A549 (cell line): Measurements from ENCODE around the gene RRAS. TPM values are rescaled to one million over a fixed set of nuclear protein-coding genes. Genes with fewer than 3 reads are reported as not detected.

Source experiments
- ATAC-seq, 2 experiments: fragments of 200-7000 bp in 1 of 2; fragments of >200 bp in 1 of 2; cut with Nextera tagmentation in 1 of 2; cut with Tn5 transposase in 1 of 2; 3 replicates each; pipeline versions ENCODE4 v1.8.0 to v1.9.1; 2018 to 2020; ENCODE audit warnings: mild to moderate bottlenecking in 1 of 2, moderate library complexity in 1 of 2
- CTCF ChIA-PET: fragments of 300-600 bp; sonication (Branson Sonifier 250); formaldehyde crosslinking; extraction: SDS; loops from one replicate; lab custom pipeline; 2021; ENCODE audit warnings: antibody characterized with exemption, inconsistent platforms; lab: Yijun Ruan, JAX
- POLR2A ChIA-PET: fragments of 350-600 bp; formaldehyde crosslinking; extraction: SDS; loops from one replicate; lab custom pipeline; 2021; ENCODE audit warnings: antibody characterized with exemption, inconsistent platforms; lab: Yijun Ruan, JAX
- DNase-seq, 2 experiments: peaks; one replicate each; pipeline versions ENCODE4 v3.0.0 to v3.0.0-alpha.2; 2011 to 2016; ENCODE audit warnings: low read depth in 1 of 2, low spot score in 1 of 2
- FAIRE-seq: peaks from 2 replicates; lab custom pipeline; 2011; peaks lifted over from hg19 to GRCh38; lab: Jason Lieb, UNC
- H3K27ac ChIP-seq, 2 experiments: fragments of >200 bp; sonication (Bioruptor Twin); formaldehyde crosslinking; 3 replicates each; pipeline ENCODE4 v1.5.1; 2016 to 2017
- H3K4me1 ChIP-seq: fragments of >200 bp; sonication (Bioruptor Twin); formaldehyde crosslinking; 3 replicates; pipeline ENCODE4 v1.6.1; 2016
- H3K4me2 ChIP-seq: fragments of >200 bp; sonication (Bioruptor Twin); formaldehyde crosslinking; 3 replicates; pipeline ENCODE4 v1.6.1; 2016
- H3K4me3 ChIP-seq: fragments of >200 bp; sonication (Bioruptor Twin); formaldehyde crosslinking; 3 replicates; pipeline ENCODE4 v1.5.1; 2016
- H3K9me3 ChIP-seq: fragments of >200 bp; sonication (Bioruptor Twin); formaldehyde crosslinking; 3 replicates; pipeline ENCODE4 v1.6.1; 2016
- CBX2 ChIP-seq: fragments of 200-600 bp; sonication (generic); IDR thresholded peaks from 2 replicates; pipeline ENCODE4 v1.6.1; 2016; ENCODE audit warnings: low read depth, mild to moderate bottlenecking, borderline replicate concordance
- CBX8 ChIP-seq: fragments of 200-600 bp; sonication (generic); IDR thresholded peaks from 2 replicates; pipeline ENCODE4 v1.6.1; 2016
- CHD2 ChIP-seq: fragments of 150-350 bp; IDR thresholded peaks from 2 replicates; pipeline ENCODE4 v1.6.1; 2014; ENCODE audit warnings: low read length; ENCODE audit not compliant: partially characterized antibody
- CHD4 ChIP-seq: fragments of 200-600 bp; sonication (generic); IDR thresholded peaks from 2 replicates; pipeline ENCODE4 v1.6.1; 2016; ENCODE audit warnings: antibody characterized with exemption, mild to moderate bottlenecking, borderline replicate concordance
- EHMT2 ChIP-seq: fragments of 200-600 bp; sonication (generic); IDR thresholded peaks from 2 replicates; pipeline ENCODE4 v1.6.1; 2016; ENCODE audit warnings: antibody characterized with exemption, low read depth, mild to moderate bottlenecking, moderate library complexity
- EP300 ChIP-seq, 2 experiments: fragments of >200 bp; sonication (Bioruptor Twin); formaldehyde crosslinking; IDR thresholded peaks; 2 replicates in 1 of 2; 3 replicates in 1 of 2; pipeline ENCODE4 v1.6.1; 2016 to 2017
- ESRRA ChIP-seq: fragments of 150-350 bp; IDR thresholded peaks from 2 replicates; pipeline ENCODE4 v1.6.1; 2014; ENCODE audit warnings: mild to moderate bottlenecking, low read length, borderline replicate concordance
- HDAC2 ChIP-seq: fragments of 200-600 bp; sonication (generic); IDR thresholded peaks from 2 replicates; pipeline ENCODE4 v1.6.1; 2016
- JUNB ChIP-seq: fragments of >200 bp; sonication (Bioruptor Twin); formaldehyde crosslinking; IDR thresholded peaks from 2 replicates; pipeline ENCODE4 v1.6.1; 2016
- KDM1A ChIP-seq: fragments of 200-600 bp; sonication (generic); IDR thresholded peaks from 2 replicates; pipeline ENCODE4 v1.6.1; 2016; ENCODE audit warnings: low read depth, mild to moderate bottlenecking
- MAFK ChIP-seq: fragments of 450-650 bp; IDR thresholded peaks from 2 replicates; pipeline ENCODE4 v1.6.1; 2014; ENCODE audit not compliant: partially characterized antibody
- MAZ ChIP-seq: fragments of 150-350 bp; IDR thresholded peaks from 2 replicates; pipeline ENCODE4 v1.6.1; 2014; ENCODE audit warnings: antibody characterized with exemption, low read depth, low read length, borderline replicate concordance
- MYC ChIP-seq: IDR thresholded peaks from 2 replicates; pipeline ENCODE4 v1.6.1; 2012; ENCODE audit warnings: mild to moderate bottlenecking, inconsistent platforms, low read length, improper control_type of control experiment, borderline replicate concordance
- NFE2L2 ChIP-seq: fragments of 150-350 bp; conservative IDR thresholded peaks from 2 replicates; pipeline ENCODE4 v1.6.1; 2014; ENCODE audit warnings: low read length
- RCOR1 ChIP-seq: fragments of 150-350 bp; IDR thresholded peaks from 2 replicates; pipeline ENCODE4 v1.6.1; 2014; ENCODE audit warnings: antibody characterized with exemption, low read length, low read depth
- RNF2 ChIP-seq: fragments of 200-600 bp; sonication (generic); IDR thresholded peaks from 2 replicates; pipeline ENCODE4 v1.6.1; 2016; ENCODE audit warnings: low read depth, mild to moderate bottlenecking, antibody characterized with exemption, moderate library complexity, borderline replicate concordance
- TFCP2L1 ChIP-seq: fragments of 250-450 bp; sonication (Bioruptor Pico); IDR thresholded peaks from 2 replicates; pipeline ENCODE4 v1.5.0; 2021; ENCODE audit warnings: mild to moderate bottlenecking
- ZSCAN20 ChIP-seq: fragments of 250-450 bp; sonication (Bioruptor Pico); IDR thresholded peaks from 2 replicates; pipeline ENCODE4 v1.8.0; 2022; ENCODE audit warnings: mild to moderate bottlenecking, moderate library complexity
- WGBS: methylation state at CpG from one replicate; pipeline ENCODE4 v1.1.6; 2017; ENCODE audit errors: missing lambda C conversion rate; 5-methylcytosine and 5-hydroxymethylcytosine counted together
- polyA plus RNA-seq, 4 experiments: library from polyadenylated mRNA; depleted of rRNA in 3 of 4; stranded (reverse); fragments of >200 nt; fragmentation: RNase III in 1 of 4; extraction: RNeasy Plus Mini Kit Qiagen cat#74134 plus additional on column Dnase treatment in 1 of 4; gene quantifications; 2 replicates in 3 of 4; 3 replicates in 1 of 4; pipeline ENCODE4 v1.2.3, GENCODE V29; 2011 to 2017
- TF ChIP-seq, protein P1 (sequence below): IDR thresholded peaks from 2 replicates; pipeline ENCODE4 v1.6.1; 2012
- TF ChIP-seq, protein P2 (sequence below): fragments of 150-350 bp; IDR thresholded peaks from 2 replicates; pipeline ENCODE4 v1.6.1; 2014; ENCODE audit warnings: low read depth, mild to moderate bottlenecking, low read length
- TF ChIP-seq, protein P3 (sequence below): IDR thresholded peaks from 2 replicates; pipeline ENCODE4 v1.6.1; 2012
- TF ChIP-seq, protein P4 (sequence below): fragments of 250-450 bp; sonication (Bioruptor Pico); IDR thresholded peaks from 2 replicates; pipeline ENCODE4 v1.5.0; 2021; ENCODE audit warnings: mild to moderate bottlenecking, moderate library complexity, borderline replicate concordance

RRAS gene
- polyA plus RNA-seq, 2 of the 4 experiments (the other 2 are of a cell fraction), result 47.6 to 49.2 TPM

DNA sequence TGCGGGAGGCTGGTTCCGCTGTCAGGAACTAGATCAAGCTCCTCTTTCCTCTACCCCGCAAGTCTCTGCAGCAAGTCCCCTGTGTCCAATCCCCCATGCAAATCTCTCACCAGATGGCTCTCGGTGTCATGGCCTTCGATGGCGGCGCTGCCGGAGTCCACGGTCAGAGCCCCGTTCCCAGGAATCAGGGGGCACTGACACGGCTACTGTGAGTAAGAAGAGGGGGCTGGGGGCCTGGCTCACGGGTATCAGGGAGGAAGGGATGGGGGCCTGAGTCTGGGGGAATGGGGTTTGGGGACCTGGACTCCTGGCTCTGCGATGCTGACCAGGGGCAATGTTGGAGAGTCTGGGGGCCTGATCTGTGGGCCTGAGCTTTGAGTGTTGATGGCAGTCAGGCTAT lies 6.1 kb upstream of the RRAS start:
- FAIRE-seq, result no peak
- CTCF ChIA-PET, result interaction anchor here (0.7 to 12.4 kb wide), 8 partner anchors 14 to 143 kb away, joined by 3 to 134 read pairs (median 6); partner anchors contain the start of genes BCL2L12, IRF3 and PRMT1
- 94% methylated on average over 12 of the region's 13 CpGs for WGBS
- Histone ChIP-seq H3K27ac (no peak overlapping the region), H3K9me3 (no peaks in the 10 kb centered on the region), H3K4me3 (no peak overlapping the region), H3K4me2 (no peak overlapping the region), H3K4me1 (peaks cover 17% of the 10 kb centered on the region)
- DNase-seq, result no peak
- POLR2A ChIA-PET, result no interaction called here
- TF ChIP-seq, protein P1, sequence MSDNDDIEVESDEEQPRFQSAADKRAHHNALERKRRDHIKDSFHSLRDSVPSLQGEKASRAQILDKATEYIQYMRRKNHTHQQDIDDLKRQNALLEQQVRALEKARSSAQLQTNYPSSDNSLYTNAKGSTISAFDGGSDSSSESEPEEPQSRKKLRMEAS, result no peak
- TF ChIP-seq EP300 (IDR thresholded peaks at IDR 0.05), result no peak
- TF ChIP-seq ESRRA, result no peak
- TF ChIP-seq, protein P2, sequence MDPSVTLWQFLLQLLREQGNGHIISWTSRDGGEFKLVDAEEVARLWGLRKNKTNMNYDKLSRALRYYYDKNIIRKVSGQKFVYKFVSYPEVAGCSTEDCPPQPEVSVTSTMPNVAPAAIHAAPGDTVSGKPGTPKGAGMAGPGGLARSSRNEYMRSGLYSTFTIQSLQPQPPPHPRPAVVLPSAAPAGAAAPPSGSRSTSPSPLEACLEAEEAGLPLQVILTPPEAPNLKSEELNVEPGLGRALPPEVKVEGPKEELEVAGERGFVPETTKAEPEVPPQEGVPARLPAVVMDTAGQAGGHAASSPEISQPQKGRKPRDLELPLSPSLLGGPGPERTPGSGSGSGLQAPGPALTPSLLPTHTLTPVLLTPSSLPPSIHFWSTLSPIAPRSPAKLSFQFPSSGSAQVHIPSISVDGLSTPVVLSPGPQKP, result no peak
- no peak for TF ChIP-seq MAZ
- no peak for ATAC-seq

DNA sequence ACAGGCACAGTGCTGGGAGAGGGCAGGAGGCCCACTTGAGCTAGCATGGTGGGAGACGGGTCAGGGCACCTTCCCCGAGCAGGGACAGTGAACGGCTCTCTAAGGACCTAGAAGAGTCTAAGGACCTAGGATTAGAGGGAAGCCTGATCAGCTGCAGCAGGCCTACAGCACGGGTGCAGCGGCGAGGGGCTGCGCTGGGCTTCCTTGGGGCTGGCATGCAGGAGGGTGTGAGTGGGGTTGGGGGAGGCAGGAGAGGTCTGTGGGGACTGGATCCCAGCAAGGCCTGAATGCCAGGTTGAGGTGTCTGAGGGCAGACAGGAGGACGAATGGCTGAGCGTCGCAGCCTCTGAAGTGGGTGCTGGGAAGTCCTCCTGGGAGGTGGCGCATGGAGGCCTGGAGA lies 5.6 kb upstream of the RRAS start:
- FAIRE-seq, result no peak
- POLR2A ChIA-PET, result no interaction called here

DNA sequence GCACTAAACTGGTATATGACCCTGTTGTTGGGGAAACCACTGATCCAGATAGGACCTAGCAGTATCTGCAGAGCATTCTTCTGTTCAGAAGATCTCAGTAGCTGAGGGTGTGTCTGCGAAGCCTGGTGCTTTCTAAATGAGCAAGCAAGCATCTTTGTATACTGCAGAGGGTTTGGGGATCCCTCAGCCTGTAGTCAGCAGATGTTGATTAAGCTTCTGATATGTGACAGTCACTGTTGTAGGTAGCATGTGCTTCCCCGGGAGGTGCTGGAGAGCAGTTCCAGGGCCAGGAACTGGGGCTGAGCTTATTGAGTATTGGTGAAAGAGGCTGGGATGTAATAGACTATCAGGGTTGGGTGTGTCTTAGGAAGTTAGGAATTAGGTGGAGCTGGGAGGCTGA lies 3.5 kb upstream of the RRAS start:
- 77% methylated on average over 2 of the region's 2 CpGs for WGBS
- no peaks in the 10 kb centered on the region for H3K9me3 ChIP-seq
- peak overlapping the region; percentile 94 for H3K4me3 ChIP-seq
- ChIA-PET POLR2A (interaction anchor here (1.2 to 3.9 kb wide), 3 partner anchors 21 to 63 kb away, joined by 4 to 30 read pairs (median 19); partner anchors contain the start of genes BCL2L12, IRF3, NOSIP and PRRG2), CTCF (interaction anchor here (0.6 to 12.4 kb wide), 7 partner anchors 16 to 140 kb away, joined by 3 to 134 read pairs (median 7); partner anchors contain the start of genes BCL2L12 and IRF3)
- H3K4me1 ChIP-seq, result peaks cover 28% of the 10 kb centered on the region
- peak overlapping the region; percentile 98 for H3K4me2 ChIP-seq
- FAIRE-seq (no peak), ATAC-seq (no peak), DNase-seq (no peak)
- TF ChIP-seq CBX8 (no peak), JUNB (no peak), MAFK (no peak), TFCP2L1 (CRISPR knock-in tag) (no peak), MYC (no peak), CHD4 (no peak), MAZ (no peak), ZSCAN20 (CRISPR knock-in tag) (no peak), HDAC2 (no peak), RNF2 (no peak), NFE2L2 (no peak)
- TF ChIP-seq, protein P3, sequence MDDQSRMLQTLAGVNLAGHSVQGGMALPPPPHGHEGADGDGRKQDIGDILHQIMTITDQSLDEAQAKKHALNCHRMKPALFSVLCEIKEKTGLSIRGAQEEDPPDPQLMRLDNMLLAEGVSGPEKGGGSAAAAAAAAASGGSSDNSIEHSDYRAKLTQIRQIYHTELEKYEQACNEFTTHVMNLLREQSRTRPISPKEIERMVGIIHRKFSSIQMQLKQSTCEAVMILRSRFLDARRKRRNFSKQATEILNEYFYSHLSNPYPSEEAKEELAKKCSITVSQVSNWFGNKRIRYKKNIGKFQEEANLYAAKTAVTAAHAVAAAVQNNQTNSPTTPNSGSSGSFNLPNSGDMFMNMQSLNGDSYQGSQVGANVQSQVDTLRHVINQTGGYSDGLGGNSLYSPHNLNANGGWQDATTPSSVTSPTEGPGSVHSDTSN, result no peak
- TF ChIP-seq, protein P4, sequence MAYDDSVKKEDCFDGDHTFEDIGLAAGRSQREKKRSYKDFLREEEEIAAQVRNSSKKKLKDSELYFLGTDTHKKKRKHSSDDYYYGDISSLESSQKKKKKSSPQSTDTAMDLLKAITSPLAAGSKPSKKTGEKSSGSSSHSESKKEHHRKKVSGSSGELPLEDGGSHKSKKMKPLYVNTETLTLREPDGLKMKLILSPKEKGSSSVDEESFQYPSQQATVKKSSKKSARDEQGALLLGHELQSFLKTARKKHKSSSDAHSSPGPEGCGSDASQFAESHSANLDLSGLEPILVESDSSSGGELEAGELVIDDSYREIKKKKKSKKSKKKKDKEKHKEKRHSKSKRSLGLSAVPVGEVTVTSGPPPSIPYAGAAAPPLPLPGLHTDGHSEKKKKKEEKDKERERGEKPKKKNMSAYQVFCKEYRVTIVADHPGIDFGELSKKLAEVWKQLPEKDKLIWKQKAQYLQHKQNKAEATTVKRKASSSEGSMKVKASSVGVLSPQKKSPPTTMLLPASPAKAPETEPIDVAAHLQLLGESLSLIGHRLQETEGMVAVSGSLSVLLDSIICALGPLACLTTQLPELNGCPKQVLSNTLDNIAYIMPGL, result no peak
- H3K27ac ChIP-seq, result 0 out of 6 replicates have a peak overlapping the region, but pooled peaks of 1 of the 2 experiments have one; percentile 3

More for the DNA sequence above, 5.6 kb upstream of the RRAS start:
- CTCF ChIA-PET, result interaction anchor here (0.5 to 12.4 kb wide), 8 partner anchors 14 to 143 kb away, joined by 3 to 134 read pairs (median 6); partner anchors contain the start of genes BCL2L12, IRF3 and PRMT1
- no peak overlapping the region for H3K4me3 ChIP-seq
- no peaks in the 10 kb centered on the region for H3K9me3 ChIP-seq
- H3K27ac ChIP-seq, result no peak overlapping the region
- no peak for DNase-seq
- H3K4me1 ChIP-seq, result peaks cover 17% of the 10 kb centered on the region
- no peak overlapping the region for H3K4me2 ChIP-seq
- TF ChIP-seq, protein P2, result no peak
- TF ChIP-seq KDM1A, result no peak
- TF ChIP-seq CBX2, result no peak
- TF ChIP-seq, protein P1, result no peak
- no peak for TF ChIP-seq CHD2
- no peak for TF ChIP-seq ZSCAN20 (CRISPR knock-in tag)
- no peak for TF ChIP-seq RCOR1
- TF ChIP-seq EHMT2, result no peak
- no peak for TF ChIP-seq MAZ
- WGBS, result 99% methylated on average over 11 of the region's 11 CpGs
- no peak for ATAC-seq
